Adipose tissue (tissue), 3 donors: ENCODE results near the gene VPS4A. TPM values are rescaled to one million over a fixed set of nuclear protein-coding genes. Genes with fewer than 3 reads are reported as not detected.

Experiments used
- H3K27ac ChIP-seq: one replicate; pipeline ENCODE4 v1.5.1; 2013; ENCODE audit warnings: low read depth, low read length
- WGBS, 3 donors: extraction: QIAGEN DNeasy Blood & Tissue Kit; methylation state at CpG; one replicate each; pipeline ENCODE4 v1.1.7; 2013; 5-methylcytosine and 5-hydroxymethylcytosine counted together
- polyA plus RNA-seq, 3 donors: library from polyadenylated mRNA; stranded (reverse); fragments of 200-250 nt; gene quantifications; one replicate each; pipeline ENCODE4 v1.2.3, GENCODE V29; 2013
- donor health status: healthy with polysubstance abuse.
- donor health status: Bipolar disorder and iron deficiency.
- donor health status: healthy.

VPS4A gene
- polyA plus RNA-seq, 3 donors, result 27.0 to 42.6 (median 27.6) TPM

DNA sequence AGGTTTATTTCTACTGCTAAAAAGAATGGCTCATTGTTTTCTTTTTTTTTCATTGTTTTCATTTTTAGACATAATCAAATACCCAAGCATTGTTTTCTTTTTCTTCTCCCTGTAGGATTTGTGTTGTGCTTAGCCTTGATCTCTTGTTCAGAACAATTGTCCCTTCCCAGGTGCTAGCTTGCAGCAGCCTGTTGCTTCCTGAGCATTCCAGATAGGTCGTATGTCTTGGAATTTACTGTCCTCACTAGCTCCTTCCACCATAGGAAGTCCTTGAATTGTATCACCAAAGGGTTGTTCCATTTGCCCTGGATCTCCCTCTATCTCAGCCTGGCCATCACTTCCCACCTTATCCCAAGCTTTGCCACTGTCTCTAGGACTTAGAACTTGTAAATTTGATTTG is 10.0 kb upstream of the VPS4A start:
- 56 to 71% (median 66%) methylated on average over 1 of the region's 1 CpG for WGBS, 3 donors
- no peak overlapping the region for H3K27ac ChIP-seq

DNA sequence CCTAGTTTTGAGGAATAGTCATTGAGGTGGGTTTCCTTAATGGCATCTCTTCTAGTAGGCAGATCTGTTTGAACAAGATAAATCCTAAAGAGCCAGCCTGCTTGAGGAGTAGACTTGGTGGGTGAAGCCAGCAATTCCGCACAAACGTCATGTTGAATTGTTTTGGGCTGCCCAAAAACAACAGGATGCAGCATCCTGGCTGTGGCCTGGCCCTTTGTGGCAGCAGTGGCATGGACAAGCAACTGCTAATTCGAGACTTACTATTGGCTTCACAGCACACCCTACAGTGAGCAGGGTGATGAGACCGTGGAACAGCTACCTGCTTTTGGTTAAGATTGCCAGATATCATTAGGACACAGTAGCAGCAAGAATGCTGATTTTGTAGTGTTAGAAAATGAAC is 9.3 kb upstream of the VPS4A start:
- H3K27ac ChIP-seq, result no peak overlapping the region
- 89 to 90% (median 89%) methylated on average over 4 of the region's 4 CpGs for WGBS, 3 donors

DNA sequence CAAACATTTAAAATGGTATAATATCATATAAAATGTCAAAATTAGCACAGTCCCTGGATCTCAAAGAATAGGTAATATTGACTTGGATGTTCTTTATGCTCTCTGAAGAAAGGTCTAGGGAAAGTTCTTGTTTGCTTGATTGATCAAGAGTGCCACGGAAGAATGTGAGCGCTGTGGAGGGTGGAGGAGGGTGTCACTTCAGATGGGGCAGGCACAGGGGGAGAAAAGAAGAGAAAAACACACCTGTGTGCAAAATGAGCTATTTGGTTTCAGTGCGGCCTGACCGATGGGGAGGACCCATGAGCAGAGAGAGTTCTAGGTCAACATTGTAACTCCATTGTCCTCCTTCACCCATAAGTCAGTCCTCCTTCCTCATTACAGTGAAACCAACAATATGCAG is 8.8 kb upstream of the VPS4A start:
- H3K27ac ChIP-seq, result no peak overlapping the region
- WGBS, 3 donors, result 87 to 98% (median 92%) methylated on average over 4 of the region's 4 CpGs

DNA sequence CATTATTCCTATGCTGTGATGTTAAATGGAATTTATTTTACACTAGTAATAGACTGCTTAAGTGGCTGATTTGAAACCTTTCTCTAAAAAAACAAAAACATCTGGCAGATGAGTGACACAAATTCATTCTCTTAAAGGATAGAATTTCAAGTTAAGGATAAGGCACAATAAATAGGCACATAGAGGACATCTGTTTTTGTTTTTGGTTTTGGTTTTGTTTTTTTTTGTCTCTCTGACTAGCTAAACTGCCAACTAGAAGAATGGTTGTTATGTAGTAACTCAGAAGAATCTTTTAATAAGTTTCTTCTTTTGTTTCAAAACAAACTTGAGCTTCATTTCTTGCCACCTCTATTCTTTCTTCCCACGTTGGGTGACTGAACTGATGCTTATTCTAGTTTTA is 5.1 kb upstream of the VPS4A start:
- 67 to 86% (median 82%) methylated on average over 1 of the region's 1 CpG for WGBS, 3 donors
- H3K27ac ChIP-seq, result no peak overlapping the region

DNA sequence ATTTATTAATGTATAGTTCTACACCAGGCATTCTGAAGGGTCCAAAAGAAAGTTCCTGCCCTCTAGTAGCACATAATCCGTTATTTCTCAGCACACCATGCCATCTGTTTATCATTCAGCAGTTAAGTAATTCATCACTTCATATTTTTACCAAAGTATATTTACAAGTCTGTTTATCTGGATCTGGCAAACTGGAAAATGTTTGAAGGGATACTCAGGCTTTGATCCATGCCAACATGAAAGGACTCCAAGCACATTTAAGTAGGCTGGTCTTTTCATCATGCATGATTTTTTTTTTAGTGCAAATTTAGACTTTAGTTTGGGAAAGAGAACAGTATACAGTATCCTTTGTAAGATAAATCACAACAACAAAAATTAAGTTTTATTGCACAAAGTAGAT is 4.1 kb upstream of the VPS4A start:
- WGBS, 3 donors, result 38 to 86% (median 73%) methylated on average over 1 of the region's 1 CpG

GRCh38 chr16:69307856-69308255 is 3.3 kb upstream of the VPS4A start:
- H3K27ac ChIP-seq, result no peak overlapping the region
- 86 to 94% (median 90%) methylated on average over 2 of the region's 2 CpGs for WGBS, 3 donors

More for the DNA sequence above, 4.1 kb upstream of the VPS4A start:
- no peak overlapping the region for H3K27ac ChIP-seq

DNA sequence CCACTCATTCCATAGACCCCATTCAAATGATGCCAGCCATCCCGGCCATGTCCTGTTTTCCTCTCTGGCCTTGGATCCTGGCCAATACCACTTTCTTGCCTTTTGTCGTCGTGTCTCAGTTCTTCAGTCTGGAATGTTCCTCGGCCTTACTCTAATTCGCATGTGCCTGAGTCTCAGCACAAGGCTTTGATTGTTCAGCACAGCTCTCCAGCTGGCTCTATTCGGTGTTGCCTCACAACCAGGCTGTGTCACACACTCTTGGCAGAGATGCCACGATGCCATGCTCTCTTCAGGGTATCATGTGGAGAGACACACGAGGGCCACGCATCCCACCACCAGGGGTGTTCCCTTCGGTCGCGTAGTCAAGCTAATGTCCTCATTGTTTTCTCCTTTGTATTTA is 1.8 kb upstream of the VPS4A start:
- H3K27ac ChIP-seq, result no peak overlapping the region
- WGBS, 3 donors, result 80 to 90% (median 89%) methylated on average over 12 of the region's 12 CpGs

DNA sequence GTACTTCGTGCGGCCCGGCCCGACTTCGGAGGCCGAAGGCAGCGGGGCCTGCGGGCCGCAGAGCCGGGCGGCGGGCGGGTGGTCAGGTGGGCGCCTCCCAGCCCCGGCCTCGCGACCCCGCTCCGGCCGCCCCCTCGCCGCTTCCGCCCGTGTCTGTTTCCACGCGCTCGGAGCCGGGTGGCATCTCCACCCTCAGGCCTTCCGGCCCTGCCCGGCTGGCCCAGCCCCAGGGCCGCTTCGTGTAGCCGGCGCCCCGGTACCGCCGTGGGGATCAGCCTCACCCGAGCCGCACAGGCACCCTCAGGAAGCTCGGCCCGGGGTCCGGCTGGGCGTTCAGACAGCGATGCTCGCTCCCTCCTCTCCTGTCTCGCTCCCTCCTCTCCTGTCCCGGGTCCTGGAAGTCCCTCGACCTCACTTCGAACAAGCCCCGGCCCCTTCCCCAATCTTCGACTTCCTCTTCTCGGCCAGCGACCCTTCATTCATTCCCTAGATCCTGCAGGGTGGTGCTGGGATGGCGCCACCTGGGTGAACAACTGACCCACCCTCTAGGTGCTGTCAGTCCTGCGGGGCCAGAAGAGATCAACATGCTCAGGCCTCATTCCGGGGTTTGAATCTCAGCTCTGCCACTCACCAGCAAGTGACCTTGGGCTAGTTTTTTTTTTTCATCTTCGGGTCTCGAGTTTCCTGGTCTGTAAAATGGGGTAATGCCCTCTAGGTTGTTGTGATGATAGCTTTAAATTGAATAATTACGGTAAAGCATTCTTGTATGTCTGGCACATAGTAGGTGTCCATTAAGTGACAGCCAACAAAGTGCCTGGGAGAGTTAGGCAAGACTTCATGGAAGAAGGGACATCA is 610 bp downstream of the VPS4A start:
- WGBS, 3 donors, result 1 to 2% (median 2%) methylated on average over 36 to 58 of the region's 59 CpGs
- no peak overlapping the region for H3K27ac ChIP-seq

DNA sequence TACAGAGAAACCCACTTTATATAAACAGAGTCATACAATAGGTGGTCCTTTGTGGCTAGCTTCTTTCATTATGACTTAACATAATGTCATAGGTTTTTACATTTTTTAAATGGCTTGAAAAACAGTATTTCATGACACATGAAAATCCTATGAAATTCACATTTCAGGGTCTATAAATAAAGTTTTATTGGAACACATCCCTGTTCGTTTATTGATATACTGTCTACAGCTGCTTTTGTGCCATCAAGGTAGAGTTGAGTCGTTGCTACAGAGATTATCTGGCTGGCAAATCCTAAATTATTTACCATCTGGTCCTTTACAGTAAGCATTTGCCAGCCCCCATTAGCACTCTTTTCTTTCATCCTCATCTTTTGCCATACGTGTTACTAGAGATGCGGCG is 2.3 kb downstream of the VPS4A start:
- 92 to 95% (median 95%) methylated on average over 5 of the region's 5 CpGs for WGBS, 3 donors

GRCh38 chr16:69314534-69314933 is 3.4 kb downstream of the VPS4A start:
- 67 to 92% (median 89%) methylated on average over 11 of the region's 11 CpGs for WGBS, 3 donors
- no peak overlapping the region for H3K27ac ChIP-seq

More for the DNA sequence above, 2.3 kb downstream of the VPS4A start:
- H3K27ac ChIP-seq, result no peak overlapping the region

GRCh38 chr16:69315486-69316311 is 4.5 kb downstream of the VPS4A start:
- WGBS, 3 donors, result 81 to 88% (median 85%) methylated on average over 30 of the region's 30 CpGs
- no peak overlapping the region for H3K27ac ChIP-seq

GRCh38 chr16:69316595-69317034 is 5.5 kb downstream of the VPS4A start:
- no peak overlapping the region for H3K27ac ChIP-seq
- 76 to 94% (median 94%) methylated on average over 17 of the region's 17 CpGs for WGBS, 3 donors

- H3K27ac ChIP-seq, result no peak overlapping the region
- WGBS, 3 donors, result 83 to 95% (median 93%) methylated on average over 30 of the region's 30 CpGs
Observed at GRCh38 chr16:69318177-69318910, 7.2 kb downstream of the VPS4A start.

GRCh38 chr16:69318911-69319289 is 7.8 kb downstream of the VPS4A start:
- H3K27ac ChIP-seq, result no peak overlapping the region
- 77 to 80% (median 78%) methylated on average over 10 of the region's 10 CpGs for WGBS, 3 donors

DNA sequence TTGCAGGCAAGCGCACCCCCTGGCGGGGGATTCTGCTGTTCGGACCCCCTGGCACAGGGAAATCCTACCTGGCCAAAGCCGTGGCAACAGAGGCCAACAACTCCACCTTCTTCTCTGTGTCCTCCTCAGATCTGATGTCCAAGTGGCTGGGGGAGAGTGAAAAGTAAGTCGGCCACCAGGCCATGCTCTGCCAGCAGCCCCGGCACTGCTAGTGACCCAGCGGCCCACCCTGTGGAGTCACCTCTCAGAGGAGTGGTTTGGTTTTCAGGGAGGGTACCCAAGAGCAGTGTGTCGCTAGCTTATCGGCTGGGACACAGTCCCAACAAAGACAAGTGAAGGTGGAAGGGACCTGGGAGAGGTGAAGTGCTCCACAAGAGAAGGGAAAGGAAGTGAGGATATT is 8.2 kb downstream of the VPS4A start:
- WGBS, 3 donors, result 92 to 93% (median 93%) methylated on average over 9 of the region's 9 CpGs

DNA sequence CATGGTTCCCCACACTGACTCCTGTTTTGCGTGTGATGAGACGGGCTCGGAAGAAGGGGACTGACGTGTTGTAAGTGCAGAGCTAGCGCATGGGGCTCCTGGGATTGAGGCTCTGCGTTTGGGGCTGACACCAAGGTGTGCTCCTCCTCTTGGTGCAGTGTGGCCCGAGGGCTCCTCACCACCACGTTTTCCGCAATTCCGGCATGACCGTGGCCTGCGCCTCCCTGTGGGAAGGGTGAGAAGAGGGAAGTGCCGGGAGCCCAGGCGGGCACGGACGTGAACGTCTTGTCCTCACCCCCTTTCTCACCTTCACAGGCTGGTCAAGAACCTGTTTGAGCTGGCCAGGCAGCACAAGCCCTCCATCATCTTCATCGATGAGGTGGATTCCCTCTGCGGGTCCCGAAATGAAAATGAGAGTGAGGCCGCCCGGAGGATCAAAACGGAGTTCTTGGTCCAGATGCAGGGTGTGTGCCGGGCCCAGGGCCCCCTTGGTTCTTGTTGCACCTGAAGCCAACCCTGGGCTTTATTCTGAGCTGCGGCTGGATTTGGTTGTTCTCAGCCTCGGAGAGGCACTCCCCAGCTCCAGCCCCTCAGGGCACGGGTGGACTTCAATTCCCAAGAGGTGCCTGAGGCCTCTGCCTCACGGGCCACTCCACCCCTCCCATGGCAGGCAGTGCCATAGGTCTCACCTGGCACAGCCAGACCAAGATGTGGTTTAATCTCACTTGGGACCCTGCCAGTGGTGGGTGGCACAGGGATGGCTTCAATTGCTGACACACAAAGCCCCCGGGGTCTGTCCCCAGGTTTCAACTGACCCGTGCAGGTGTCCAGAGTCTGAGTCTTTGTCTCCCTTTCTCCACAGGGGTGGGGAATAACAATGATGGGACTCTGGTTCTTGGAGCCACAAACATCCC is 8.9 kb downstream of the VPS4A start:
- WGBS, 3 donors, result 90 to 92% (median 92%) methylated on average over 30 of the region's 30 CpGs
- no peak overlapping the region for H3K27ac ChIP-seq

More for the DNA sequence above, 8.2 kb downstream of the VPS4A start:
- H3K27ac ChIP-seq, result no peak overlapping the region

DNA sequence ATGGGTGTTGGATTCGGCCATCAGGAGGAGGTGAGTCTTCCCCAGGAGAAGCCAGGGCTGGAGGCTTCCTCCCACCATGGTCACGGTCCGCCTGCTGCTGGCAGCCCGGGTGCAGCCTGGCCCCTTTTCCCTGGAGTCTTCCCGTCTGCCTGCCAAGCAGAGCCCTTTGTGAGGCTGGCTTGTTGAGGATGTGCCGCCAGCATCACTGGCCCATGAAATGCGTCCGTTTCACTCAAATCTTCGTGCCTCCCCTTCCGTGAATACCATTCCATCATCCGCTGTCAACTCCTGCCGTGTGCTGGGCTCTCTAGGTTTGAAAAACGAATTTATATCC is 9.6 kb downstream of the VPS4A start:
- no peak overlapping the region for H3K27ac ChIP-seq
- 85 to 89% (median 86%) methylated on average over 13 of the region's 13 CpGs for WGBS, 3 donors

DNA sequence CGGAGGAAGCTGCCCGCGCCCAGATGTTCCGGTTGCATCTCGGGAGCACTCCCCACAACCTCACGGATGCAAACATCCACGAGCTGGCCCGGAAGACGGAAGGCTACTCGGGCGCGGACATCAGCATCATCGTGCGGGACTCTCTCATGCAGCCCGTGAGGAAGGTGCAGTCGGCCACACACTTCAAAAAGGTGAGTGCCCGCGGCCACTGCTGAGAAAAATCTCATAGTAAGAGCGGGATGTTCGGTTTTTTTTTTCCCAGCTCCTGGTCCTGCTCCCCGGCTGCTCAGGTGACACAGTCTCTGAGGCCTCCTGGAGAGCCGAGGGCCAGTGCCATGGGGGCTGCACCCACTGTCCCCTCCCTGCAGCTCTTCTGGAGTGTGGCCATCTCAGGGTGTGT is 9.9 kb downstream of the VPS4A start:
- H3K27ac ChIP-seq, result no peak overlapping the region
- 91 to 93% (median 91%) methylated on average over 22 of the region's 22 CpGs for WGBS, 3 donors
